ENCODE data around the gene NTM.

NTM gene

GRCh38 chr11:132264616-132265015 is 894.2 kb downstream of the NTM start:
- DNase-seq (ENCODE audit: low read depth in 1 of 2, low spot score in 1 of 2) = no peak

DNA sequence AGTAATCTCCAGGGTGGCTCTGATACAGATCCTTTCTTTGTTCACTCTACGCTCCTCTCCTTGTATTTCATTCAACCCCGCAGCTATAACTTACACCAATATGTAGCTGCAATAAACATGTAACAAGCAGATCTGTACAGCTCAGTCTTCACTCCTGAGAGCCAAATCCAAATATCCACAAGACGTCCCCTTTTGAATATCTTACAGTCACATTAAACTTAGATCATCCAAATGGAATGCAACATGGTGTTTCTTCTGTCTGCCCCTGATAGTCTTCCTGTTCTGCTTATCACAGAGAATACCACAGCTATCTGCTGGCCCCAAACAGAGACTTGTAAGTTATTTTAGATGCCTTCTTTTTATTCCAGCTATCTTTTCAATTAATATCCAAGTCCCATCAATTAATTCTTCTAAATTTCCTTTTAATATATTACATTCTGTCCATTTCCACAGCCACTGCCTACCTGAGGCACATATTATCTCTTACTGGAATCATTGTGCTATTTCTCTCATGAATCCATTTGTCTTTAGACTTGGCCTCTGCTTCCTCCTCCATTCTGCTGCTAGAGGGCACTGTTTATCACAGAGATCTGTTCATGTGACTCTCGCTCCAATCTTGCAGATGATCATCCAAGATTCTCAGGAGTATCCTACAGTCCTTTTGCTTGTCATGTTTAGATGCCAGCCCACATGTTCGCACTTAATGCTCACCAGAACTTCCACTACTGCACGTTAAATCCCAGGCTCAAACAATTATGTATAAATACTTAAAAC is 908.6 kb downstream of the NTM start:
- no peak for DNase-seq (ENCODE audit: low read depth in 1 of 2, low spot score in 1 of 2)

- no peak for DNase-seq (ENCODE audit: low read depth in 1 of 2, low spot score in 1 of 2)
These were observed 913.6 kb downstream of the NTM start for GRCh38 chr11:132284048-132284447.

GRCh38 chr11:132284611-132285010 is 914.2 kb downstream of the NTM start:
- DNase-seq (ENCODE audit: low read depth in 1 of 2, low spot score in 1 of 2) = no peak

DNA sequence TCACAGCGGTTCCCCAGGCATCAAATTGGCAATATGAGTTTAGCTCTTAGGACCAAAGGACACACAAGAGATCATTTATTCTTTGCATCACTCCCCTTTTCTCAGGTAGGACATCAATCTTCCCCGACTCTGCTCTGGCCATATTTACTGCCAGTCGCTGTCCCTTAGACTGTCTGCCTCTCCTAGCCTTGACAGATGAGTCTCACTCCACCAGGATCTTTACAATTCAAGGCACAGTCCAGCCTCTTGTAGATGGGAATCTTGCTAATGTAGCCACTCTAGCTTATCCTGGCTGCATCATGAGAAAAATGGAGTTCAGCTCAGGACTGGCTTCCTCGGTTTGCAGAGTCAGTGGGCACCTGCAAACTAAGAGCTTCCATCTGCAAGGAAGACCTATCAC is 915.2 kb downstream of the NTM start:
- no peak for DNase-seq (ENCODE audit: low read depth in 1 of 2, low spot score in 1 of 2)

DNA sequence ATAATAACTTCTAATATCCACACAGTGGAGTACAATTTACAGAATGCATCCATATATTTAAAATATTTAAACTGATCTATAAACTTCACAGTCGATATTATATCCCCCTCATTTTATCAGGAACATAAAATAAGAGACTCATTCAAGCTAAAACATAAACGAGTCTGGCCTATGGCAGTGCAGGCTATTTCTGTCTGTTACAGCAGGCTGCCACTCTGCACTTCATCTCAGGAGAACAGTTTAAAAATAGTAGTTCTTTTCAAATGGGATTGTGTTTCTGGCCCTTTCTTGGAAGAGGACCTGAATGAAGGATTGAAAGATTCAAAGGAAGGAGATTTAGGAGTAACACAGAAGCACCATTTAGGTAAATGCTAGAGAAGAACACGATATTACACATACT is 915.7 kb downstream of the NTM start:
- no peak for DNase-seq (ENCODE audit: low read depth in 1 of 2, low spot score in 1 of 2)

GRCh38 chr11:132288036-132288435 is 917.6 kb downstream of the NTM start:
- no peak for DNase-seq (ENCODE audit: low read depth in 1 of 2, low spot score in 1 of 2)

DNA sequence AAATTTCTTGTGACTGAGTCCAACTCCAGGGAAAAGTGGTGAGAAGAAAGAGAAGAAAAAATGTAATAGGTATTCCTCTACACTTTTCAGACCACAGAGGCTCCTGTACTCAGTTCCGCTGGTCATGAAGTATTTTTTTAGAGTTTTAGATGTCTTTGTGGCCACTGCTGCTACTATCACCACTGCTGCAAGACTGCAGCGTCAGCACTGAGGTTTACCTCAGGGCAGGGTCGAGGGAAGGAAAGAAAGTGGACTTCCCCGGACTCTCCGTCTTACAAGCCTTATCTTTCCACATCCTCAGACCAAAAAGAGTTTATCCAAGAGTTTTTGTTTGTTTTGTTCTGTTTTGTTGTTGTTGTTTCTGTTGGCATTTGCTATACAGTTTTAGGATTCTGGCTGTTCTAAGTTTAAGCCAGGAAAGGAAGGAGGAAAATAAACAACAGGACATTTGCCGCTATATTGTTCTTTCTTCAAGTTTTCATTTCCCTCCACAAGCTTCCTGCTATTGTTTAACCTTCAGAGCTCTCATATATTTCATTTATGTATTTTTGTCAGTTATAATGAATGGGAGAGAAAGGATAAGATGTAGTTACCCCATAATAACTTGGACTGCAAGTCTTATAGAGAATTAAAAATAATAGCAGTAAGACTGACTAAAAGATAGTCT is 919.3 kb downstream of the NTM start:
- no peak for DNase-seq (ENCODE audit: low read depth in 1 of 2, low spot score in 1 of 2)

- DNase-seq (ENCODE audit: low read depth in 1 of 2, low spot score in 1 of 2) = no peak
These were observed 923.2 kb downstream of the NTM start for GRCh38 chr11:132293586-132293985.

DNA sequence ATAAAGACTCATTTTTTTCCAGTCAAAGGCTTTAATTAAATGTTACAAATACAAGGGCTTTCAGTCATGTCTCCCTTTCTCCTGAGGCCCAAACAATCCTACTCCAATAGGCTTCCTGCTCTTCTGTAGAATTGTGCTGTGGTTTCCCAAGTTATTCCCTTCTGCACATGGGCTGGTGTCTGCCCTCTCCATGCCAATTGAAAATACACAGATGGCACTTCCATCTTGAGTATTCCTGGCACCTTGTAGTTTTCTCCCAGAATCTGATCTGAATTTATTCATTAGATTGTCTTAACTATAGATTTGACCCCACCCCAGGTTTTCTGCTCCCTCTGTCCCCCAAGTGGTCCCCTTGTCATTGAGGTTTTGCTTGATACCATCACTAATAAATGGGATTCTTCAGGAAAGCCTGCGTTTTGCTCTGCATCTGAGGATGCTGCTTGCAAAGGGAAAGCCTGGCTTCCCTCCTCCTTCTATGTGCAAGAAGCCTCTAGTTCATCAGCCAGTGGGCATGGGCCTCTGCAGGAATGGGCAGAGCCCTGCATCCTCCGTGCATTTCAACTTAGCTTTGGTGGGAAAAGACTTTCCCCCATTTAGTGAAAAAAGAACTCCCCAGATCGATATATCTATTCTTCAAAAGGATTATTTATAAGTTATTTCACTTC is 926.7 kb downstream of the NTM start:
- DNase-seq (ENCODE audit: low read depth in 1 of 2, low spot score in 1 of 2) = no peak

DNA sequence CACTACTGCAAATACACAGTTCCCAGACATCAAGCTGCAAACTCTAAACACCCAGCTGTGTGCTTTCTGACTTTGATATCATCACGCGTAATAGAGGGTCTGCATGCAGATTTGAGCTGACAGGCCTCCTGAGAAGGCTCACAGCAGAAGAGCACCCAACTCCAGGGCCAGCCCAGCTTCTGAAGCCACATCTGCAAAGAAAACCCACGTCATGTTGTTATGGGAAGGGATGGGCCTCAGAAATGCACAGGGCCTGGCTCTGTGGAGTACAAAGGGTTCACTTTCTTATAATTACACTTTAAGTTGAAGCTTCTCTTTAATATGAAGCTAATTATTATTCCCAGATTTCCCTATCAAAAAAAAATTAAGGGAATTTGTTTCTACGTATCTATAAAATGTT is 927.9 kb downstream of the NTM start:
- no peak for DNase-seq (ENCODE audit: low read depth in 1 of 2, low spot score in 1 of 2)

GRCh38 chr11:132300283-132300682 is 929.9 kb downstream of the NTM start:
- no peak for DNase-seq (ENCODE audit: low read depth in 1 of 2, low spot score in 1 of 2)

GRCh38 chr11:132301465-132301864 is 931.0 kb downstream of the NTM start:
- no peak for DNase-seq (ENCODE audit: low read depth in 1 of 2, low spot score in 1 of 2)

GRCh38 chr11:132301900-132302299 is 931.5 kb downstream of the NTM start:
- no peak for DNase-seq (ENCODE audit: low read depth in 1 of 2, low spot score in 1 of 2)

- DNase-seq (ENCODE audit: low read depth in 1 of 2, low spot score in 1 of 2) = no peak
These were observed 937.0 kb downstream of the NTM start for GRCh38 chr11:132307309-132308020.

DNA sequence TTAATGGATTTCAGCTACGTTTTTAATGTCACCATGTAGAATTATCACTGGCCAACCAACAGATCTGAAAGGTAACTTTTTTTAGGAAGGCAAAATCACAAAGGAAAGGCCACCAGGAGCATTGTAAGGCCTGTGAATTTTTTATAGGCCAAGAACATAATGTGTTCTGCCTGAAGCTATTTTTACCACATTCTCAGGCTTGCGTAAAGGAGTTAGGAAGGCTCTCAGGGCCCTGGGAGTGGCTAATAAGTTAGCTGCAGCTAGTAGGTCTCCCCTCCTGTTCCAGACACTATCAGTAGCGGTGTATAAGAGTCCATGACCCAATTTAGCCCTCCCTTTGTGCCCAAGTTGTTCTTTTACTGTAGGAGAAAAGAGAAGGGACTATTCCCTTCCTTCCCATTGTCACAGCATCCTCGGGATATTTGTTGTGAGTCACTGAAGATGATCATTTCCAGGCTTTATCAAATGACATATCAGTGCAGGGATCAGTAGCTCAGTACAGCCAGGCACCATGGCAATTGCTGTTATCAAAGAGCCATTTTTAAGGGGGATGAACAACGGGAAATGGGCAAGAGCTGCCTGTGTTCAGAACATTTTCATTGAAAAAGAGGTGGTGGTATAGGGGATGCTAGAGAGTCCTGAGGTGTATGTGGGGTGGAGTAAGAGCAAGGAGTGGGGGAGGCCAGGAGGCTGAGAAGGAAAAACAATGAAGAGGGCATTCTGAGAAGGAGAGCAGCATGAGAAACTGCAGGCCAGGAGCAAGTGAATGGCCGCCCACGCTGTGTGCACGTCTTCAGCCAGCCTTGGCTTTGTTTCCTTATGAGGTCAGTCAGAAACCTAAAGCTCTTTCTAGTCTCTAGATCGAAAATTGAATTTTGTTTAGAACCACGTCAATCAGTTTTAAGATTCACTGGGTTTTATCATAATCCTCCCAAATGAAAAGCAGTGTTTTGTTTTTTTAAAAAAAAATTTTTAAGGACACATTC is 940.3 kb downstream of the NTM start:
- no peak for DNase-seq (ENCODE audit: low read depth in 1 of 2, low spot score in 1 of 2)

DNA sequence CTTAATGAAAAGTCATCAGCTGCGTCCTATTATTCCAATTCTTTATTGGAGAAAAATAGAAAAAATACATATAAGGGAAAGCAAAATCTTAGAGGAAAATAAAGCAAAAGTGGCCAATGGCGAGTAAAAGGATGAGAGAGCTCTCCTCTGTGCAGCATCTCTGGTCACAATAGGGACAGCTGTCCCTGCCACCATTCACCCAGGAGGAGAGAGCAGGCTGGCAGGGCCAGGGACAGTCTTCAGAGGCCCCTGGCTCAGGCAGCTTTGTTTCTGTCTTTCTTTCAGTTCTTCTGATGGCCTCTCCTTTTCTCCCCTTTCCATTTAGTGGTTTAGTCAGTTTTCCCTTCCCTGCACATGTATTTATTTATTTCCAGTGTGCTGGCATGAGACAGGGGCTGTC is 941.3 kb downstream of the NTM start:
- DNase-seq (ENCODE audit: low read depth in 1 of 2, low spot score in 1 of 2) = no peak

DNA sequence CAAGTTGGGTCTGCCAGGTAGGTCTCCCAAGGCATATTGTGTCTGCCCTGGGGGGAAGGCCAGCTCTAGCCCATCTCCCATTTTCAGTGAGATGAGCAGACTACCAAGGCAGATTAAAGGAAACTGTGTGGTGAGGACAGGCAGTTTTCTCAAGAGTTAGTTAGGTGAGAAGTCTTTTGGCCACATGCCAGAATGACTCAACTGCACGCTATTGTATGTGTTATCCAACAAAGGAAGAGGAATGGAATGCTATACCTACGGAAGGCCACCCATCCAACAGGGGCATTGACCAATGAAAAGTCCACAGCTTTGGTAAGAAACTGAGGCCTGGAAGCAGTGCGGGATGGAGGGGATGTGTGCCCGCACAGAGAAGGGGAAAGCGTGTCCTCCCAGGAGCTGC is 941.7 kb downstream of the NTM start:
- DNase-seq (ENCODE audit: low read depth in 1 of 2, low spot score in 1 of 2) = no peak

- DNase-seq (ENCODE audit: low read depth in 1 of 2, low spot score in 1 of 2) = no peak
These were observed 942.3 kb downstream of the NTM start for GRCh38 chr11:132312701-132313111.

GRCh38 chr11:132314911-132315455 is 944.6 kb downstream of the NTM start:
- no peak for DNase-seq (ENCODE audit: low read depth in 1 of 2, low spot score in 1 of 2)
